Measurements from ENCODE around the gene NR2E3.
A peak's percentile ranks its signal among the peaks of the same experiment; 100 is the strongest.

The NR2E3 gene

DNA sequence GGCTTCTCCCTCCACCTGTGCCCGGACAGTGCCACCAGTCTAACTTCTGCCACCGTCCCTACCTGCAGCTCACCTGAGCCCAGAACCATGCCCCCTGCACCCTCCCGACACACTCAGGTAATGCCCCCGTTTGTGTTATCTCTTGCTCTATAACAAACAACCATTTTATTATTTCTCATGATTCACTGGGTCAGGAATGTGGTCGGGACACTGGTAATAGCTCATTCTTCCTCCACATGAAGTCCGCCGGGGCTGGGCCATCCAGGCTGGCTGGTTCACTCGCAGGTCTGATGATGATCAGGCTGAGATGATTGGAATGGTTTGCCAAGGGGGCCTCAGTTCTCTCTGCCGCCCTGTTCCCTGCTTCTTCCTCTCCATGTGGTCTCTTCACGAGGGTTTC lies 20.3 kb upstream of the NR2E3 start:
- DNase-seq (ENCODE audit: low read depth, low spot score): no peak

DNA sequence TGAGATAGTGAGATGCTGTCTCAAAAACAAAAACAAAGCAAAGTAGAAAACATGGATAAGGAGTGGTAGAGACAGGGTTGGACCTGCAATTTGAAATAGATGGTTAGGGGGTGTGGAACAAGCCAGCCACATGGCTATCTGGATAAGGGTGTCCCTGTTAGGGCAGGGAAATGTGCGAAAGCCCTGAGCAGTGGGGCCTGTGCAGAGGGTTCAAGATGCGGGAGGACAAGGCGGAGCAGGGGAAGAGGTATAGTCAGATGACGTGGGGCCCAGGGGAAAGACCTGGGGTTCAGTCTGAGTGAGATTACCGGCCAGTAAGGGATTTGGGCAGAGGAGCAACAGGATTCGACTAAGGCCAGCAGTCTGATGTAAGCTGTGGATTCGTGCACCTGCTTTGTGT lies 18.4 kb upstream of the NR2E3 start:
- DNase-seq (ENCODE audit: low read depth, low spot score): no peak

DNA sequence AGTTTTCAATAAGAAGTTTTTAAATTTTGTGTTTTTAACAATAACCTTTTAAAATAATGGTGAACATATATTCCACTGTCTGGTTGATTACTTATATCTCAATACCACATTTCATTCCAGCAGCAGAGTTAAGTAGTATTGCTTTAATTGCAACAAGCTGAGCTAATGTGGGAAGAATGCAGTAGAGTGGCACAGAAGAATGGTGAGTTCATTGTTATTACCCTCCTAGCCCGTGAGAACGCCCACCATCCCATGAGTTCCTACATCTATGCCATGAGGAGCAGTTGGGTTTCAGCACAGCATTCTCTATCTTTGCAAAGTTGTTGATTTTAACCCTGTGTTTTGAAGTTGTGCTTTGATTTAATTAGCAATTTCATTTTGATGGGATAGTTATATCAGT lies 17.8 kb upstream of the NR2E3 start:
- no peak for DNase-seq (ENCODE audit: low read depth, low spot score)

DNA sequence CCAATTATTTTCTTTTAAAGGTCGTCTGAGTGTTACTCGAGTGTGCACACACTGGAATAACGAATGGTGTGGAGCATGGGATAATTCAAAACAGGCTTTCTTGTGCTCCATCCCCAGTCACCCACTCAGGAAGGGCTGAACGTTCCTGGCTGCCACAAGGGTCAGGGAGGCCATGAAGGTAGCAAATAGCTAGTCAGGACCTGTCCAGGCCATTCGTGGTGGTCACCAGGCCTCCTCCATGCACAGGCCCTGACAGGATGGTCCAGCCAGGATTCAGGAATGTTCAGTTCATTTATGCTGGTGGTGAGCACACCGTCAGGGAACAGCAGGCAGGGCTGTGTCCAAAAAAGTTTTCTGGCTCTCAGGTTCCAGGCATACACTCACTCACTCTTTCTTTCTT lies 11.7 kb upstream of the NR2E3 start:
- DNase-seq (ENCODE audit: low read depth, low spot score): no peak

DNA sequence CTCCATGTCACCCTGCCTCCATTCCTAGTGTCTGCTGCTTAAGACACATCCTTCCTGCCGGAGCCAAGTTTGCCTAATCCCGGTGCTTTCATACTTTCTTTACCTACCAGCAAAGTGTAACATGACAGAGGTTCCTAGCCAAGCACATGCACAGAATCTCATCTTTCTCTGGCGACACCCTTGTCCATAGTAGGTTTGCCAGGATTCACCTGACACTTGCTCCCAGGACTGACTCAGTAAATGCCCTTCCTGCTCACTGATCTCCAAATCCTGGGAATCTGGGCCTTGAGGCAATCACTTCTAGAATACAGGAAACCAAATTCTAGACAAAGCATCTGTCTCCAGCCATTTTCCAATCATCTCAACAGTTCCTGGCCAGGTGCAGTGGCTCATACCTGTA lies 10.2 kb upstream of the NR2E3 start:
- no peak for DNase-seq (ENCODE audit: low read depth, low spot score)

DNA sequence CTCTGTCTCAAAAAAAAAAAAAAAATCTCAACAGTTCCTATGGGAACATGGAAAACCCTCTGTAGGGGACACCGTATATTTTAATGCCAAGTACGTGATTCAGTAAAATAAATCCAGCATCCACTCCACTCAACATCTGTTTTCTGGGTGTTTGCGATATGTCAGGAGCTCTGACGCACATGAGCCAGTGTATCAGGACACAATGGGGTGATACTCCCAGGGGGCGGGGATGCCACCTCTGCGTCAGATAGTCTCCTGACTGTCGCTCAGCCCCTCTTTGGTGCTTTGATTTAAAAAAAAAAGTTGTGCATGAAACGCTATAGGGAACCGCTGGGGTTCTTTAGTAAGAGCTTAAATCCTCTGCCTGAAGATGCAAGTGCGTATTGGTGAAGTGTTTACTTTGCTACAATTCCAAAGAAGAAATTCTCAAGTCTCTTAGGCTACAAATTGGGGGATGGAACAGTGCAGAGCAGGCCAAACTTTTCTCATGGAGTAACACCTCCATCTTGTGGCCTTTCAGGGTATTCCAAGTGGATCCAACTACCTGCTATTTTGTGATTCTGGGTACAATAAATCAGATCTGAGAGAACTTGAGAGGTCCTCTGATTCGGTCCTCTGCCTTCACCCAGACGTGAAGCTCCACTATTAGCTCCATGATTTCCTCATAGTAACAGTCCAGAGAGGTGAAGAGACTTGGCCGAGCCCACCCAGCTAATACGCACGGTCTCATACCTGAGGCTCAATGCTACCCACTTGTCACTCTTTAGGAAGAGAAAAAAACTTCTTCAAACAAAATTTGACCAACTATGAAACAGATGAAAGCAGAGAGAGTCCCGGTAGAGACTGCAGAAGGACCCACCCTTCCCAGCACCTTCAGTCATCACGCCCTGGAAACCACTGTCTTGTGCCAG lies 9.3 kb upstream of the NR2E3 start:
- peak; percentile 70 for DNase-seq (ENCODE audit: low read depth, low spot score)

DNA sequence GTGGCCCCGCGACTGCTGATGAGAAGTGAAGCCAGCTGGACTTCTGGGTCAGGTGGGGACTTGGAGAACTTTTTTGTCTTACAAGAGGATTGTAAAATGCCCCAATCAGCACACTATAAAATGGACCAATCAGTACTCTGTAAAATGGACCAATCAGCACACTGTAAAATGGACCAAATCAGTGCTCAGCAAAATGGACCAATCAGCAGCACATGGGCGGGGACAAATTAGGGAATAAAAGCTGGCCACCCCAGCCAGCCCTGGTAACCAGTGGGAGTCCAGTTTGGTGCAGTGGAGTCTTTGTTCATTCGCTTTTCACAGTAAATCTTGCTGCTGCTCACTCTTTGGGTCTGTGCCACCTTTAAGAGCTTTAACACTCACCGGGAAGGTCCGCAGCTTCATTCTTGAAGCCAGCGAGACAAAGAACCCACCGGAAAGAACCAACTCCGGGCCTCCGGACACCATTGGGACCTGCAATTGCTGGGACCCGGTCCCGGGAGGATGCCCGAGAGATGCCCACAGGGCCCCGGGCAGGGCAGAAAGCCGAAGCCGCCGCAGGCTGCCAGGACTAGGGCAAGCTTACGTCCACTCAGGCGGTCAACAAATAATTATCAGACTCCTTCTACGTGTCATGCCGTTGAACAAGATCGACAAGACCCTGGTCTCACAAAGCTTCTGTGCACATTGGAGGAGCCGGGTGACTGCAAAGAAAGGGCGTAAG lies 8.3 kb upstream of the NR2E3 start:
- DNase-seq (ENCODE audit: low read depth, low spot score): no peak

DNA sequence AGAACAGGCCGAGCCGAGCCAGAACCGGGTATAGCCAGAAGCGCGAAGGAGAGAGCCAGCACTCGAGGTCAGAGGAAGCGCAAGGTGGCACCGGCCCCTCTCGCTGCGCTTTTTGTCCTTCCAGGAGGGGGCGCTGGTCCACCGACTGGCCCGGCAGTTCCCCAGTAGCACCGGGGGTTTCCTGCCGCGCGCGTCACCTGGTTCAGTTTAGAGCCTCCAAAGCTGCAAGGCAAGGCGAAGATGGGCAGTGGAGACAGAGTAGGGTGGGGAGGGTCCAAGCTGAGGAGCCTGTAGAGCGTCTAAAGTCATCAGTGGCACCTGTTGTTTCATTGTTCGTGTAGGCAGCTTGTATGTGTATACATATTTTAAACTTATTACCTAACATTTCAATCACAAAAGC lies 7.6 kb upstream of the NR2E3 start:
- DNase-seq (ENCODE audit: low read depth, low spot score): no peak

DNA sequence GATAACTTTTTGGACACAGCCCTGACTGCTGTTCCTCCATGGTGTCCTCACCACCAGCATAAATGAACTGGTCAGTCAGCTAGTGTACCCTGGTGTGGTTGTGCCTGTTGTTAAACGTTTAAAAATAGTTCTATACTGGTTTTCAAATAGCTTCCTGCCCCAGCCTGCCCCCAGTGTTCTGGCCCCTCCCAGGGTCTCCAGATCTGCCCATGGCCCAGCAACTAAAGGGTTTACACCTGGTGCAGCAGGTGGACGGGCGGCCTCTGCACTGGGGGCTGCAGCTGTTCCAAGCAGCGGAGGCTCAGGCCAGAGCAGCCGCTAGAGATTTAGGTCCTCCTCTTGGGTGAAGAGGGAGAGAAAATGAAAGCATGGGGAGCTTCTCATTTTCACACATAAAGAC lies 6.1 kb upstream of the NR2E3 start:
- DNase-seq (ENCODE audit: low read depth, low spot score): no peak

DNA sequence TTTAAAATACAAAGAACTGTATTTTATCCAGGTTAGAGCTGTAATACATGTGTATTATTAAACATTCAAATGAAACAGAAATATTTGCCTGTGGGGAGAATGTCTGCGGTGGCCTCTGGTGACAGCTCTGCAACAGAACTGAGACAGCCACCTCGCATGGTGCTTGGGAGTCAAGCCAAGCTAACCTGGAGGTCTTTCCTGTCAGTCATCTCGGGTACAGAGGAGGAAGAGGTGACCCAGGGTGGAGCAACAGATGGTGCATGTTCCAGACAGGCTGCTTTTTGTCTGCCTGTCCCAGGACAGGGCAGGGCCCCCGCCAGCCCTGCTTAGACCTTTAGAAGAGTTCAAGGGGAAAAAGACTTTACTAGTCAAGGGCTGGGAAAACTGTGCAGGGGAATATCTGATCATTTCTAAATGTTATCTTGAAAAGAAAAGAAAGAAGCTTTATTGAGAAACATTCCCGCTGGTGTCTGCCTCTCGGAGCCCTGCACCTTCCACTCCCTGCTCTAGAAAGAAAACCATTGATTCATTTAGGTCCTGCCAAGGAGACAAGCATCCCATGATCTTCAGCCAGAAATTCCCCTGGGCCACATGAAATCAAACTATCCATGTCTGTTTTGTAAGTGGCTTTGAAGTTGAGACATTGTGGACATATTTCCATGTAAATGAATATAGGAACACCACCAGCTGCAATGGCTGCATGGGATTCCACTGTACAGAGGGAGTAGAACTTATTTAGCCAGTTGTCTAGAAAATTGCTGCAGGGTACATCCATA lies 5.5 kb upstream of the NR2E3 start:
- no peak for DNase-seq (ENCODE audit: low read depth, low spot score)

DNA sequence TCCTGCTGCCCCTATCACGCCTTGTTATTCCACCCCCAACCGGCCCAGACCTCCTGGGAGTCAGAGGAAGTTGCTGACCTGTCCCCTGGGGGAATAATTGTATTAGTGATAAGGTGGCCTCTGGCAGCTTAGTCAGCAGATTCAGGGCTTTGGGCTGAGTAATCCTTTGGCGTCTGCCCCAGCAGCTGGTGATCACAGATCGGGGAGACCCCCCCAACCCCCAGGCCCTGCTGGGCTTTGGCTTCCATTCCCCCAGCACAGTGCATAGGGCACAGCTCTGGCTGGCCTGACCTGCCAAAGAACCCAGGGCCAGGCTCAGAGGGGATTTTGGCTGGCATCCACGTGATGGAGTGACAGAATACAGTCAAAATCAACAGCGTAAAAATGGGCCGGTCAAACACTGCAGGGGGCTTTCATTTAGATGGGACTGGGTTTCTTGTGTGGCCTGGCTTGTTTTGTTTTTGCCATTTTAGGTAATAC lies 3.9 kb upstream of the NR2E3 start:
- no peak for DNase-seq (ENCODE audit: low read depth, low spot score)

DNA sequence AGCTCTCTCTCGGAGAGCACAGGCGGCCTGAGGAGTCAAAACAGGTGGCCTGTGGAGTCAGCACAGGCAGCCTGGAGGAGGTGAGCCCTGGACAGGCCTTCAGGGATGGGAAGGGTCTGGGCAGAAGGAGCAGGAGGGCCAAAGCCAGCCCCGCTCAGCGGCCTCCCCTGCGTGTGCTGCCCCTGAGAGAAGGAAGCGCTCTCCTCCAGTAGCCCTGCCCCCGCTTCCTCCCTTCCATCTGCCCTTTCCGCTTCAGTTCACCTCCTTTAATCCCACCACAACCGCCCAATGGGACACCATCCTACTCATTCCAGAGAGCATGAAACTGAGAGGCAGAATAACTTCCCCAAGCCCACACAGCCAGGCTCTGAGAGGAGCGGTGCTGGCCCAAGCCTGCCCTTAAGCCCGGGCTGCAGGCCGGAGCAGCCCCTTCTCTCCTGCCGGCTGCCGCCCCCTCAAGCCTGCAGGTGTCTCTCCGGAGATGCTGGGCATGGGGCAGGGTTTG lies 3.2 kb upstream of the NR2E3 start:
- no peak for DNase-seq (ENCODE audit: low read depth, low spot score)

DNA sequence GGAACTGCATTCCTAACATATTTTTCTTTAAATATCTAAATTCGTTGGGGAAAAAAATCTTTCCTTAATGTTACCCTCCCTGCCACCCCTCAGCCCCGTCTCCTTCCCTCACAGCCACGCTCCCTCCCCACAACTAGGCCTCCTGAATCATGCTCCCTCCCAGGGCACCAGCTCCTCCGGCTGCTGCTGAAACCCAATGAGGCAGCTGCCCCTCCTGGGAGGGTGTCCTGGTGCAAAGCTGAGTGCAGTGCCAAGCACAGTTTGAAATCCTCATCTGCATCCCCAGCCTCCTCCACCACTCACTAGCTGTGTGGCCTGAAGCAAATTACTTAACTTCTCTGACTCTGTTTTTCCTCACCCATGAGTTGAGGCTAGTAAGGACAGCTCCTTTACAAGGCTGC lies 2.7 kb upstream of the NR2E3 start:
- no peak for DNase-seq (ENCODE audit: low read depth, low spot score)

DNA sequence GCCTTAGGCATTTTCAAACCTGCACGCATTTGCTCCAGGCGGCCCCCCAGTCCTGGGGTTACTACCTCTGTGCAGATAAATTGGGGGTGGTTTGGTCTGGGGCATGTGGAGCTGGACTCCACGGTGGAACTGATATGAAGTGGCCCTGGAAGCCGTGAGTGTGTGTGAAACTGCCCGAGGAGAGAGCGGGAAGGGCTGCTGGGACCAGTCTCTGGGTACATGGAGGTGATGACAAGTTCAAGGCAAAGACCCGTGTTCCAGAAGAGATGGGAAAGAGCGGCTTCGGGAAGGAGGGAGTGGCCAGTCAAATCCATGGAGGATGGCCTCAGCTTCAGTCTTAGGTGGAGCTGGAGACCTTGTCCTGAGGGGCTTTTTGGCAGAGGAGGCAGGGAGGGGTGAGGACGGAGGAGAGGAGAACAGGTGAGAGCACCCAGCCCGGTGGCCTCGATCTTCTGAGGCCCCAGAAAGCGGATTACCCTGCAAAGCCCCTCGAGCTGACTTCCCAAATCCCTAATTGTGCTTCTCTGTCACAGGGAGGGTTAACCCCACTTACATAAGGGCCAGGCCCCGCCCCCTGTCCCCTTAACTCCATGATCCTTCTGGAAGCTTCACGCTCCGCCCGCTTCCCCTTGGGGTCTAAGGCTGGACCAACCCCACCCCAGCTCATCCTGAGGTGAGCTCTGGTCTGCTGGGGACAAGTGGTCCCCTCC lies 1.9 kb upstream of the NR2E3 start:
- no peak for DNase-seq (ENCODE audit: low read depth, low spot score)

DNA sequence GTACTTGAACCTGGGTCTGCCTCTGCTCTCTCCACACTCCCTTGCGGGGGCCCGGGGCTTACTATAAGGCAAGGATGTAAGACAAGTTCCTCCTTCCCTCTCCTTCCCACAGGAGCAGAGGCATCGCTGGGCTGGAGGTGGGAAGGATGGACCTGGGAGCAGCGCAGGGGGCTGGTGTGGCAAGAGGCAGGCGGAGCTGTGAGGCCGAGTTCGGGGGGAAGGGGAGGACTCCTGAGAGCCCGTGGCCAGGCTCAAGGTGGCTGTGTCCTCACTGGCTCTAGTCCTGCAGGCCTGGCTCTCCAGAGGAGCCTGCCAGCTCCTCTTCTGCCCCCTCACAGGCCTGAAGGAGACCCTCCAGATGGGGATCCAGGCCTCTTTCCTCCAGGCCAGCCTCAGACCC lies 1.0 kb upstream of the NR2E3 start:
- DNase-seq (ENCODE audit: low read depth, low spot score): no peak

DNA sequence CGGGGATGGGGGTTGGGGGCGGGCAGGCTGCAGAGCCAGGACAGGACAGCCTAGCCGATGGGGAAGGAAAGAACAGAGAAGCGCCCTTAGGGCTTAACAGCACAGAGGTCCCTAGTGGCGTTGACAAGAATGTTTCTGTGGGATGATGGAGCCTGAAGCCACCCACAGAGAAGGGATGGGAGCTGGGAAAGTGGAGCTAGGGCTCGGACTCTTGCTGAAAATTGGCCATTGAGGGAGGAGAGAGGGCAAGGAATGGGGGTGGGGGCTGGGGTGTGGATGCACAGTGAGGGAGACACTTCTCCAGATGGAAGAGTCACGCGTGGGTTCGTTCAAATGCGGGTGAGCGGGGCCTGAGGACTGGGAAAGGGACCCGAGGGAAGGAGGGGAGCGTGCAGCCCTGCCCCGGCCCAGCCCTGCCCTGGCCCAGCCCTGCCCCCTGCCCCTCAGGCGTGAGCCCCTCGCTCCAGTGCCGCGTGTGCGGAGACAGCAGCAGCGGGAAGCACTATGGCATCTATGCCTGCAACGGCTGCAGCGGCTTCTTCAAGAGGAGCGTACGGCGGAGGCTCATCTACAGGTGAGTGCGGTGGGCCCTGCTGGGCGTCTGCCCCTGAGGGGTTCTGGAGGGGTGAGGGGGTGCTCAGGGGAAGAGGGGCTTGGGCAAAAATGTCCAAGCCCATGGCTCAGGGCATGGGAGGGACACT lies 832 bp downstream of the NR2E3 start:
- no peak for DNase-seq (ENCODE audit: low read depth, low spot score)

DNA sequence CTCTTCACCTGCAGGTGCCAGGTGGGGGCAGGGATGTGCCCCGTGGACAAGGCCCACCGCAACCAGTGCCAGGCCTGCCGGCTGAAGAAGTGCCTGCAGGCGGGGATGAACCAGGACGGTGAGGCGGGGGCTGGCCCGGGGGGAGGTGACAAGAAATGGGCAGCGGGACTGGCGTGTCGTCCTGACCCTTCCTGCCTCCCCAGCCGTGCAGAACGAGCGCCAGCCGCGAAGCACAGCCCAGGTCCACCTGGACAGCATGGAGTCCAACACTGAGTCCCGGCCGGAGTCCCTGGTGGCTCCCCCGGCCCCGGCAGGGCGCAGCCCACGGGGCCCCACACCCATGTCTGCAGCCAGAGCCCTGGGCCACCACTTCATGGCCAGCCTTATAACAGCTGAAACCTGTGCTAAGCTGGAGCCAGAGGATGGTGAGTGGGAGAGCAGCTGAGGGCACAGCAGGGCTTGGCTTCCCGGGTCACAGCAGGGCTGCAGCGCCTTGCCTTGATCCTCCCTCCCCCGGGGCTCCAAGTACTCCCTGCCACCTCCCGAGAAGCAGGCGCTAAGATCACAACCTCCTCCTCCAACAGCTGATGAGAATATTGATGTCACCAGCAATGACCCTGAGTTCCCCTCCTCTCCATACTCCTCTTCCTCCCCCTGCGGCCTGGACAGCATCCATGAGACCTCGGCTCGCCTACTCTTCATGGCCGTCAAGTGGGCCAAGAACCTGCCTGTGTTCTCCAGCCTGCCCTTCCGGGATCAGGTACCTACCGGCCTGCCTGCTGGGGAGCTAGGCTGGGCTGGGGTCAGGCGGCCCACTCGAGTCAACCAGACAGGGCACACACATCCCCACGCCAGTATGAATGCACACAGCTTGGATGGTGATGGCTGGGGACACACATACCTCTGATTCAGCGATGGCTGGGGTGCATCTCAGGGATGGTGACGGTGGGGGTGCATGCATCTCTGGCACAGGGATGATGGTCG lies 1.7 kb downstream of the NR2E3 start:
- no peak for DNase-seq (ENCODE audit: low read depth, low spot score)

DNA sequence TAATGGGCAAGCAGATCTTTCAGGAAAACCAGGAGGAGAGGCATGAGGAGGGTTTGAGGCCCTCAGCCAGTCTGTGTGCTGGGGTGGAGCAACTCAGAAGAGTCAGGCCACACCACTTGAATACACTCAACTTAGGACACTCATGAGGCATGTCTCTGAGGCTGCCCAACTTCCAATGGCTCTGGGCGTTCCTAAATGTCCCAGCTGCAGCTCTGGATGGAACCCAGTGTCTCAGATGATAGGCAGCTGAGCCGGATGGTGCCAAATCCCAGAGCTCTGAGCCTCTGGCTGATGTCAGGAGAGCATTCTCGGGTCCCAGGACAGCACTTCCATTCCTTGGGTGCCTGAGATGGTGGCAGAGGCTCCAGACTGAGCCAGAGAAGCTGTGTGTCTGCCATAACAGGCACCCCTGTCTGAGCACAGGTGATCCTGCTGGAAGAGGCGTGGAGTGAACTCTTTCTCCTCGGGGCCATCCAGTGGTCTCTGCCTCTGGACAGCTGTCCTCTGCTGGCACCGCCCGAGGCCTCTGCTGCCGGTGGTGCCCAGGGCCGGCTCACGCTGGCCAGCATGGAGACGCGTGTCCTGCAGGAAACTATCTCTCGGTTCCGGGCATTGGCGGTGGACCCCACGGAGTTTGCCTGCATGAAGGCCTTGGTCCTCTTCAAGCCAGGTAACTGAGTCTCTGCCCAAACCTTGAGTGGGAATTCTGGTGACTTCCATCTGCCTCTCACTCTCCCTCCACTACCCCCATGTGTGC lies 2.8 kb downstream of the NR2E3 start:
- no peak for DNase-seq (ENCODE audit: low read depth, low spot score)

All from smooth muscle cell of the brain vasculature (primary cell).